Breast epithelium (tissue), 3 donors: ENCODE results near the gene MYDGF.

ENCODE experiments used
- POLR2A ChIP-seq: fragments of 450-650 bp; IDR thresholded peaks from one replicate; pipeline ENCODE4 v1.6.1; 2016; ENCODE audit warnings: antibody characterized with exemption, mild to moderate bottlenecking, moderate library complexity
- POLR2AphosphoS5 ChIP-seq, 3 donors: sonication (generic); formaldehyde crosslinking; IDR thresholded peaks; one replicate each; pipeline ENCODE4 v1.6.1; 2017; ENCODE audit warnings: antibody characterized with exemption in 3 of 3
- TF ChIP-seq, protein P1 (sequence below), 3 donors: fragments of 450-650 bp; IDR thresholded peaks; one replicate each; pipeline ENCODE4 v1.5.1; 2016 to 2017; ENCODE audit warnings: antibody characterized with exemption in 3 of 3, mild to moderate bottlenecking in 3 of 3, moderate library complexity in 3 of 3

DNA sequence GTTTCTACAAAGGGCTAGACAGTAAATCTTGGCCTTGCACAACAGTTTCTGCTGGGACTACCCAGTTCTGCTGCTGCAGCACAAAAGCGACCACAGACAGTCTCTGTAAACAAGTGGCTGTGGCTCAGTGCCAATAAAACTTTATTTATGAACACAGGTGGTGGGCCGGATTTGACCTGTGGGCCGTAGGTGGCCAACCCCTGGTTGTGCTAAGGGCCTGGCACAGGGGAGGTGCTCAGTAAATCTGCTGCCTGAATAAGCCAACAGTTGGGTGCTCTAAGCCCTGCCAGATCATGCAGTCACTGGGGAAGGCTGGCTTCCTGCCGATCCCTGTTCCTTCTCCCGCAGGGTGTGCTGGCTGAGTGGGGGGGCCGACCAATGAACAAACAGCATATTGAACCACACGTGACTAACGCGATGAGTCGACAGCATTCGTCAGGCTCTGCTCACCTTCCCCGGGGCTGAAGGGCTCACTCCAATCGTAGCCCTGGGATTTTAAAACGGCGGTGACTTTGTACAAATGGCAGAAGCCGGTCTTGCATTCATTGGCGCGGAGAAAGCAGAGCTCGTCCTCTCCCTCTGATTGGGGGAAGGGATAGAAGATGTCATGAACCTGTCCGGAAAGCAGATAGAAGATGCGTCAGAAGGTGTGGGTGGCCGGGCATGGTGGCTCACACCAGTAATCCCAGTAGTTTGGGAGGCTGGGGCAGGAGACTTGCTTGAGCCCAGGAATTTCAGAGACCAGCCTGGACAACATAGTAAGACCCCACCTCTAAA, 24.3 kb upstream of the MYDGF start:
- TF ChIP-seq, protein P1, sequence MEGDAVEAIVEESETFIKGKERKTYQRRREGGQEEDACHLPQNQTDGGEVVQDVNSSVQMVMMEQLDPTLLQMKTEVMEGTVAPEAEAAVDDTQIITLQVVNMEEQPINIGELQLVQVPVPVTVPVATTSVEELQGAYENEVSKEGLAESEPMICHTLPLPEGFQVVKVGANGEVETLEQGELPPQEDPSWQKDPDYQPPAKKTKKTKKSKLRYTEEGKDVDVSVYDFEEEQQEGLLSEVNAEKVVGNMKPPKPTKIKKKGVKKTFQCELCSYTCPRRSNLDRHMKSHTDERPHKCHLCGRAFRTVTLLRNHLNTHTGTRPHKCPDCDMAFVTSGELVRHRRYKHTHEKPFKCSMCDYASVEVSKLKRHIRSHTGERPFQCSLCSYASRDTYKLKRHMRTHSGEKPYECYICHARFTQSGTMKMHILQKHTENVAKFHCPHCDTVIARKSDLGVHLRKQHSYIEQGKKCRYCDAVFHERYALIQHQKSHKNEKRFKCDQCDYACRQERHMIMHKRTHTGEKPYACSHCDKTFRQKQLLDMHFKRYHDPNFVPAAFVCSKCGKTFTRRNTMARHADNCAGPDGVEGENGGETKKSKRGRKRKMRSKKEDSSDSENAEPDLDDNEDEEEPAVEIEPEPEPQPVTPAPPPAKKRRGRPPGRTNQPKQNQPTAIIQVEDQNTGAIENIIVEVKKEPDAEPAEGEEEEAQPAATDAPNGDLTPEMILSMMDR (IDR thresholded peaks at IDR 0.05), result no peak
- TF ChIP-seq POLR2A, result peak; percentile 14
- TF ChIP-seq POLR2AphosphoS5 (IDR thresholded peaks at IDR 0.05), result peak in 2 of 3 donors; percentile 40 to 41
